Measurements from ENCODE around the gene UGT1A5.

Gene UGT1A5

GRCh38 chr2:233807966-233808935 lies 95.5 kb downstream of the UGT1A5 start:
- DNase-seq: no peak

- DNase-seq: no peak
Observed at GRCh38 chr2:233810385-233810784, 97.7 kb downstream of the UGT1A5 start.

GRCh38 chr2:233811087-233811486 lies 98.4 kb downstream of the UGT1A5 start:
- no peak for DNase-seq

GRCh38 chr2:233811732-233812131 lies 99.0 kb downstream of the UGT1A5 start:
- DNase-seq: no peak

GRCh38 chr2:233813236-233814055 lies 100.7 kb downstream of the UGT1A5 start:
- DNase-seq: no peak

- no peak for DNase-seq
Observed at GRCh38 chr2:233814056-233814835, 101.5 kb downstream of the UGT1A5 start.

- DNase-seq: no peak
Observed at GRCh38 chr2:233815861-233816260, 103.2 kb downstream of the UGT1A5 start.

- no peak for DNase-seq
Observed at GRCh38 chr2:233816334-233816733, 103.6 kb downstream of the UGT1A5 start.

- no peak for DNase-seq
Observed at GRCh38 chr2:233816771-233817170, 104.1 kb downstream of the UGT1A5 start.

GRCh38 chr2:233817361-233817911 lies 104.7 kb downstream of the UGT1A5 start:
- DNase-seq: no peak

GRCh38 chr2:233817995-233818638 lies 105.4 kb downstream of the UGT1A5 start:
- no peak for DNase-seq

GRCh38 chr2:233818639-233819621 lies 106.2 kb downstream of the UGT1A5 start:
- DNase-seq: no peak

- DNase-seq: no peak
Observed at GRCh38 chr2:233819884-233820773, 107.4 kb downstream of the UGT1A5 start.

GRCh38 chr2:233820774-233821105 lies 108.0 kb downstream of the UGT1A5 start:
- no peak for DNase-seq

- DNase-seq: no peak
Observed at GRCh38 chr2:233821196-233821595, 108.5 kb downstream of the UGT1A5 start.

GRCh38 chr2:233821709-233822100 lies 109.0 kb downstream of the UGT1A5 start:
- no peak for DNase-seq

- no peak for DNase-seq
Observed at GRCh38 chr2:233822101-233822771, 109.5 kb downstream of the UGT1A5 start.

All from amygdala (tissue), 56 donors.